Loucy (cell line): ENCODE measurements around the gene ARL5C.

ENCODE experiments used
- H2AFZ ChIP-seq: fragments of 200-600 bp; sonication (generic); 2 replicates; pipeline ENCODE4 v1.6.0; 2016; ENCODE audit warnings: antibody characterized with exemption, mild to moderate bottlenecking, low read length, moderate library complexity
- H3F3A ChIP-seq: fragments of 200-600 bp; 2 replicates; pipeline ENCODE4 v1.6.0; 2016; ENCODE audit warnings: antibody characterized with exemption, low read depth, mild to moderate bottlenecking
- H3K27me3 ChIP-seq: fragments of 200-600 bp; sonication (generic); 2 replicates; pipeline ENCODE4 v1.6.1; 2014; ENCODE audit warnings: low read length, mild to moderate bottlenecking; ENCODE audit not compliant: insufficient read depth, poor library complexity, severe bottlenecking
- H3K36me3 ChIP-seq: fragments of 200-600 bp; sonication (generic); 2 replicates; pipeline ENCODE4 v1.6.1; 2016; ENCODE audit warnings: low read length; ENCODE audit not compliant: insufficient read depth
- H3K4me1 ChIP-seq: fragments of 200-600 bp; sonication (generic); 2 replicates; pipeline ENCODE4 v1.5.1; 2014; ENCODE audit warnings: low read length, mild to moderate bottlenecking; ENCODE audit not compliant: insufficient read depth, poor library complexity, severe bottlenecking
- H3K4me2 ChIP-seq: fragments of 200-600 bp; sonication (generic); 2 replicates; pipeline ENCODE4 v1.6.0; 2014; ENCODE audit warnings: antibody characterized with exemption, low read length, low read depth, mild to moderate bottlenecking; ENCODE audit not compliant: poor library complexity, severe bottlenecking
- H3K4me3 ChIP-seq: fragments of 200-600 bp; sonication (generic); 2 replicates; pipeline ENCODE4 v1.5.1; 2014; ENCODE audit warnings: low read length, mild to moderate bottlenecking, mixed read lengths; ENCODE audit not compliant: poor library complexity, severe bottlenecking
- H3K79me2 ChIP-seq: fragments of 200-600 bp; sonication (generic); 2 replicates; pipeline ENCODE4 v1.6.1; 2014; ENCODE audit warnings: low read length; ENCODE audit not compliant: insufficient read depth
- H3K9ac ChIP-seq: fragments of 200-600 bp; sonication (generic); 2 replicates; pipeline ENCODE4 v1.6.0; 2014; ENCODE audit warnings: mild to moderate bottlenecking, low read depth, low read length, moderate library complexity; ENCODE audit not compliant: poor library complexity, severe bottlenecking
- H3K9me2 ChIP-seq: fragments of 200-600 bp; sonication (generic); replicated peaks from 2 replicates; pipeline ENCODE4 v1.6.1; 2016; ENCODE audit warnings: low read depth, low read length, mixed read lengths
- H3K9me3 ChIP-seq: fragments of 200-600 bp; sonication (generic); 2 replicates; pipeline ENCODE4 v1.6.1; 2014; ENCODE audit warnings: mild to moderate bottlenecking, antibody characterized with exemption, low read length, low read depth; ENCODE audit not compliant: insufficient read depth
- H4K20me1 ChIP-seq: fragments of 200-600 bp; sonication (generic); 2 replicates; pipeline ENCODE4 v1.6.0; 2014; ENCODE audit warnings: antibody characterized with exemption, low read length, mild to moderate bottlenecking; ENCODE audit not compliant: insufficient read depth, poor library complexity, severe bottlenecking
- EZH2phosphoT487 ChIP-seq: fragments of 200-600 bp; IDR thresholded peaks from 2 replicates; pipeline ENCODE4 v1.6.1; 2018; ENCODE audit warnings: antibody characterized with exemption, mild to moderate bottlenecking, moderate library complexity, borderline replicate concordance
- TF ChIP-seq, protein P1 (sequence below): fragments of 200-600 bp; sonication (generic); conservative IDR thresholded peaks from 2 replicates; pipeline ENCODE4 v1.5.1; 2014; ENCODE audit warnings: mild to moderate bottlenecking, antibody characterized with exemption, low read length

The ARL5C gene

DNA sequence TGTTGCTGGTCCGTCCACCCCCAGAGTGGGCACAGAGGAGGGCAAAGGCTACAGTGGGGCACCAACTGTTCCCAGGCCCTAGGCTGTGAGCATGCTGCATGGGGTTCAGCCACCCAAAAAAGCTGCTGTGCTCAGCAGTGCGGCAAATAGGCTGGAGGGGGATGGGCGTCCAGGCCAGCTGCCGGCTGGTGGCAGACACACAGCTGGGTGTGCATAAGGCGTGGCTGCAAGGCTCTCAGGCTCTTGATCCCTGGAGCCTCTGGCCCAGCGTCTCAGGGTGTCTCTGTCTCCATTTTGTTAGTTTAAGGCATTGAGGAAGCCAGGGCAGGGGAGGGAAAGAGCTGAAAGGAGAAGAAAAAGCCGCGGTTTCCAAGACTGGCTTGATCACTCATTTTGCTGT is 42.9 kb upstream of the ARL5C start:
- H3K9ac ChIP-seq = no peak overlapping the region

GRCh38 chr17:39208136-39208535 is 42.2 kb upstream of the ARL5C start:
- H3K4me3 ChIP-seq = no peak overlapping the region
- no peak overlapping the region for H3K4me2 ChIP-seq
- peaks cover 20% of the 10 kb centered on the region for H3K36me3 ChIP-seq
- peaks cover 8% of the 10 kb centered on the region; the same call in 1 of the 2 replicates for H3K79me2 ChIP-seq
- H3K9me2 ChIP-seq = no peaks in the 10 kb centered on the region
- H3K4me1 ChIP-seq = no peaks in the 10 kb centered on the region
- no peak overlapping the region for H3K9ac ChIP-seq
- H3K9me3 ChIP-seq = no peaks in the 10 kb centered on the region
- H4K20me1 ChIP-seq = peaks cover 10% of the 10 kb centered on the region
- no peaks in the 10 kb centered on the region for H3K27me3 ChIP-seq
- no peak overlapping the region for H2AFZ ChIP-seq
- no peak for TF ChIP-seq EZH2phosphoT487
- TF ChIP-seq, protein P1, sequence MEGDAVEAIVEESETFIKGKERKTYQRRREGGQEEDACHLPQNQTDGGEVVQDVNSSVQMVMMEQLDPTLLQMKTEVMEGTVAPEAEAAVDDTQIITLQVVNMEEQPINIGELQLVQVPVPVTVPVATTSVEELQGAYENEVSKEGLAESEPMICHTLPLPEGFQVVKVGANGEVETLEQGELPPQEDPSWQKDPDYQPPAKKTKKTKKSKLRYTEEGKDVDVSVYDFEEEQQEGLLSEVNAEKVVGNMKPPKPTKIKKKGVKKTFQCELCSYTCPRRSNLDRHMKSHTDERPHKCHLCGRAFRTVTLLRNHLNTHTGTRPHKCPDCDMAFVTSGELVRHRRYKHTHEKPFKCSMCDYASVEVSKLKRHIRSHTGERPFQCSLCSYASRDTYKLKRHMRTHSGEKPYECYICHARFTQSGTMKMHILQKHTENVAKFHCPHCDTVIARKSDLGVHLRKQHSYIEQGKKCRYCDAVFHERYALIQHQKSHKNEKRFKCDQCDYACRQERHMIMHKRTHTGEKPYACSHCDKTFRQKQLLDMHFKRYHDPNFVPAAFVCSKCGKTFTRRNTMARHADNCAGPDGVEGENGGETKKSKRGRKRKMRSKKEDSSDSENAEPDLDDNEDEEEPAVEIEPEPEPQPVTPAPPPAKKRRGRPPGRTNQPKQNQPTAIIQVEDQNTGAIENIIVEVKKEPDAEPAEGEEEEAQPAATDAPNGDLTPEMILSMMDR = no peak
- H3F3A ChIP-seq = peaks cover 9% of the 10 kb centered on the region; the same call in 1 of the 2 replicates

More for the DNA sequence above, 42.9 kb upstream of the ARL5C start:
- H3K79me2 ChIP-seq = peaks cover 1% of the 10 kb centered on the region; the same call in 1 of the 2 replicates
- TF ChIP-seq EZH2phosphoT487 = no peak
- TF ChIP-seq, protein P1 = no peak
- no peaks in the 10 kb centered on the region for H3K4me1 ChIP-seq
- no peaks in the 10 kb centered on the region for H3K9me3 ChIP-seq
- H3F3A ChIP-seq = peaks cover 6% of the 10 kb centered on the region; the same call in 1 of the 2 replicates
- H3K27me3 ChIP-seq = no peaks in the 10 kb centered on the region
- H2AFZ ChIP-seq = no peak overlapping the region
- peaks cover 13% of the 10 kb centered on the region; the same call in 1 of the 2 replicates for H3K36me3 ChIP-seq
- H3K9me2 ChIP-seq = no peaks in the 10 kb centered on the region
- H3K4me3 ChIP-seq = no peak overlapping the region
- H4K20me1 ChIP-seq = peaks cover 10% of the 10 kb centered on the region
- H3K4me2 ChIP-seq = no peak overlapping the region

DNA sequence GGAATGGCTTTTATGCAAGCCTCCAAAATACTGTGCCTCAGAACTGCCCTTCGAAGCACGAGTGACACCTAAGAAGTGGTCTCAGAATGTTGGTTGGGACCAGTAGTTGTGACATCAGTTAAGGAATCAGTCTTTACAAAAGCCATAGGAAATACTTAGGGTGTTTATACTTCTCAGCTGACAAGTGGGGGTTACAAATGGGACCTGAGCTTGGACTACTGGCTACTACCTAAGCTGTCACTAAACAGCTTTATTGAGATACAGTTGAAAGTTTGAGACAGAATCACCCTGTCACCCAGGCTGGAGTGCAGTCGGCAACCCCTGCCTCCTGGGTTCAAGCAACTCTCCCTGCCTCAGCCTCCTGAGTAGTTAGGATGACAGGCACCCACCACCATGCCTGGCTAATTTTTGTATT is 39.2 kb upstream of the ARL5C start:
- TF ChIP-seq, protein P1 = no peak
- TF ChIP-seq EZH2phosphoT487 = no peak
- H3F3A ChIP-seq = peaks cover 9% of the 10 kb centered on the region; the same call in 1 of the 2 replicates
- H3K4me3 ChIP-seq = no peak overlapping the region
- no peak overlapping the region for H3K9ac ChIP-seq
- H3K27me3 ChIP-seq = peaks cover 4% of the 10 kb centered on the region
- H3K9me2 ChIP-seq = no peaks in the 10 kb centered on the region
- H3K9me3 ChIP-seq = no peaks in the 10 kb centered on the region
- no peak overlapping the region for H3K4me2 ChIP-seq
- peaks cover 38% of the 10 kb centered on the region for H4K20me1 ChIP-seq
- H3K36me3 ChIP-seq = peaks cover 35% of the 10 kb centered on the region
- no peak overlapping the region for H2AFZ ChIP-seq
- peaks cover 36% of the 10 kb centered on the region for H3K79me2 ChIP-seq
- H3K4me1 ChIP-seq = peaks cover 22% of the 10 kb centered on the region
